Measurements from ENCODE around the gene DSG2.
A peak's percentile ranks its signal among the peaks of the same experiment; 100 is the strongest.

The DSG2 gene

GRCh38 chr18:31497836-31498573 is at the start of gene DSG2:
Gene DSG2, plus strand, starts transcription at chr18:31498177. Its CDS starts 75 bp downstream, at chr18:31498252.
- no peaks in the 10 kb centered on the region for H3K27me3 ChIP-seq (ENCODE audit: insufficient read depth, low read depth, severe bottlenecking)
- peak; percentile 71 for DNase-seq
- no peaks in the 10 kb centered on the region for H3K9me3 ChIP-seq (ENCODE audit: severe bottlenecking)
- no peak for TF ChIP-seq CTCF (IDR thresholded peaks at IDR 0.05; ENCODE audit: low read depth, low read length)
- peak within 1 kb of the TSS; percentile 65 for H3K27ac ChIP-seq
- peak within 1 kb of the TSS; percentile 97 for H3K4me3 ChIP-seq (ENCODE audit: low read depth, low read length)
- H3K36me3 ChIP-seq = no peaks in the 10 kb centered on the region

GRCh38 chr18:31450409-31450808 is 47.6 kb upstream of the DSG2 start:
- Histone ChIP-seq H3K27ac (no peak overlapping the region), H3K27me3 (ENCODE audit: insufficient read depth, low read depth, severe bottlenecking) (no peaks in the 10 kb centered on the region), H3K9me3 (ENCODE audit: severe bottlenecking) (no peaks in the 10 kb centered on the region), H3K36me3 (no peaks in the 10 kb centered on the region), H3K4me3 (ENCODE audit: low read depth, low read length) (no peak overlapping the region)
- no peak for DNase-seq
- no peak for TF ChIP-seq CTCF (IDR thresholded peaks at IDR 0.05; ENCODE audit: low read depth, low read length)

- Histone ChIP-seq H3K27ac (no peak overlapping the region), H3K9me3 (ENCODE audit: severe bottlenecking) (no peaks in the 10 kb centered on the region), H3K36me3 (no peaks in the 10 kb centered on the region), H3K27me3 (ENCODE audit: insufficient read depth, low read depth, severe bottlenecking) (no peaks in the 10 kb centered on the region), H3K4me3 (ENCODE audit: low read depth, low read length) (no peak overlapping the region)
- DNase-seq = no peak
- no peak for TF ChIP-seq CTCF (IDR thresholded peaks at IDR 0.05; ENCODE audit: low read depth, low read length)
Observed at GRCh38 chr18:31451625-31452024, 46.4 kb upstream of the DSG2 start.

GRCh38 chr18:31454066-31454708 is 43.8 kb upstream of the DSG2 start:
- Histone ChIP-seq H3K27ac (no peak overlapping the region), H3K36me3 (no peaks in the 10 kb centered on the region), H3K4me3 (ENCODE audit: low read depth, low read length) (no peak overlapping the region), H3K27me3 (ENCODE audit: insufficient read depth, low read depth, severe bottlenecking) (no peaks in the 10 kb centered on the region), H3K9me3 (ENCODE audit: severe bottlenecking) (no peaks in the 10 kb centered on the region)
- no peak for DNase-seq
- TF ChIP-seq CTCF (IDR thresholded peaks at IDR 0.05; ENCODE audit: low read depth, low read length) = no peak

- H3K9me3 ChIP-seq (ENCODE audit: severe bottlenecking) = no peaks in the 10 kb centered on the region
- DNase-seq = no peak
- no peak overlapping the region for H3K4me3 ChIP-seq (ENCODE audit: low read depth, low read length)
- H3K36me3 ChIP-seq = no peaks in the 10 kb centered on the region
- no peak for TF ChIP-seq CTCF (IDR thresholded peaks at IDR 0.05; ENCODE audit: low read depth, low read length)
- no peak overlapping the region for H3K27ac ChIP-seq
- no peaks in the 10 kb centered on the region for H3K27me3 ChIP-seq (ENCODE audit: insufficient read depth, low read depth, severe bottlenecking)
Observed at GRCh38 chr18:31469629-31470028, 28.3 kb upstream of the DSG2 start.

Measured in WERI-Rb-1 (cell line).